ENCODE measurements around the gene CHRND.

The CHRND gene

DNA sequence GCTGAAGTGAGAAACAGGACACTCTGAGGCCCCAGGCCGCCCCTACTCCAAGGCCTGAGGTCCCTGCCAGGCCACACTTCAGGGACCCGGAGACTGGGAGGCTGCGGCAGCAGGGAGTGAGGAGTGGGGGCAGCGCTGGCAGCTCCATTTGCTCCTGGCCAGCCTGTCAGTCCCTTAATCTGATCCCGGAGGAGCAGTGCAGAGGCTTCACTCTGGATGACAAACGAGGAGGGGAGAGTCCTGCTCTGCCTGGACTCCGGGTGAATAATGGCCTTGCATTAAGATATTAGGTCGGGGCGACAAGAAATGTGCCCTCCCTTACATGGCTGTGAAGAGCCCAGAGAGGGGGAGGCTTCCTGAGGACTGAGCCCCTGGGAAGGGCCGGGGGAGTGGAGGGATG lies 20.1 kb upstream of the CHRND start:
- TF ChIP-seq, protein P1, sequence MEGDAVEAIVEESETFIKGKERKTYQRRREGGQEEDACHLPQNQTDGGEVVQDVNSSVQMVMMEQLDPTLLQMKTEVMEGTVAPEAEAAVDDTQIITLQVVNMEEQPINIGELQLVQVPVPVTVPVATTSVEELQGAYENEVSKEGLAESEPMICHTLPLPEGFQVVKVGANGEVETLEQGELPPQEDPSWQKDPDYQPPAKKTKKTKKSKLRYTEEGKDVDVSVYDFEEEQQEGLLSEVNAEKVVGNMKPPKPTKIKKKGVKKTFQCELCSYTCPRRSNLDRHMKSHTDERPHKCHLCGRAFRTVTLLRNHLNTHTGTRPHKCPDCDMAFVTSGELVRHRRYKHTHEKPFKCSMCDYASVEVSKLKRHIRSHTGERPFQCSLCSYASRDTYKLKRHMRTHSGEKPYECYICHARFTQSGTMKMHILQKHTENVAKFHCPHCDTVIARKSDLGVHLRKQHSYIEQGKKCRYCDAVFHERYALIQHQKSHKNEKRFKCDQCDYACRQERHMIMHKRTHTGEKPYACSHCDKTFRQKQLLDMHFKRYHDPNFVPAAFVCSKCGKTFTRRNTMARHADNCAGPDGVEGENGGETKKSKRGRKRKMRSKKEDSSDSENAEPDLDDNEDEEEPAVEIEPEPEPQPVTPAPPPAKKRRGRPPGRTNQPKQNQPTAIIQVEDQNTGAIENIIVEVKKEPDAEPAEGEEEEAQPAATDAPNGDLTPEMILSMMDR (IDR thresholded peaks at IDR 0.05; ENCODE audit: insufficient read depth, low read length, poor library complexity, severe bottlenecking) = no peak
- H3K36me3 ChIP-seq (ENCODE audit: control insufficient read depth, insufficient read depth, low read length) = no peaks in the 10 kb centered on the region
- no peak for DNase-seq (ENCODE audit: extremely low read depth, insufficient read length)
- peaks cover 4% of the 10 kb centered on the region for H3K27me3 ChIP-seq (replicated peaks; ENCODE audit: control insufficient read depth, insufficient read depth, low read length)
- no peak overlapping the region for H3K4me3 ChIP-seq (replicated peaks; ENCODE audit: low read depth, low read length)

DNA sequence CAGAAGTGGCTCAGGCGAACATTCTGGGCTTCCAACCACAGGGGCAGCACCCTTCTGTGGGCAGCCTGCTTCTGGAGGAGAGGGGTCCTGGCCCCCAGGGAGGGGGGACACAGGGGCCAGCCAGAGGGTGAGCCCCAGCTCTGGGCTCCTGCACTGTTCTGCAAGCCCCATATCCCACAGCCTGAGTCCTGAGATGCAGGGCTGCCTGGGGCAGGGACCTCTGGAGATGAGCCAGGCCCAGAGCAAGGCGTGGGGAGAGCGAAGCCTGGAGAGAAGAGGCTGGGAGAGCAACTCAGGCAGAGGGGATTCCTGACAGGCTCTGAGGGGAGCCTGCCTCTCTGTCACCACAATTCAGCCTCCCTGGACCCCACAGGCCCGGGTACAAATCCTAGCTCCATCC lies 19.3 kb upstream of the CHRND start:
- H3K4me3 ChIP-seq (replicated peaks; ENCODE audit: low read depth, low read length) = no peak overlapping the region
- DNase-seq (ENCODE audit: extremely low read depth, insufficient read length) = no peak
- peaks cover 5% of the 10 kb centered on the region for H3K27me3 ChIP-seq (replicated peaks; ENCODE audit: control insufficient read depth, insufficient read depth, low read length)
- H3K36me3 ChIP-seq (ENCODE audit: control insufficient read depth, insufficient read depth, low read length) = no peaks in the 10 kb centered on the region
- TF ChIP-seq, protein P1 (IDR thresholded peaks at IDR 0.05; ENCODE audit: insufficient read depth, low read length, poor library complexity, severe bottlenecking) = no peak

DNA sequence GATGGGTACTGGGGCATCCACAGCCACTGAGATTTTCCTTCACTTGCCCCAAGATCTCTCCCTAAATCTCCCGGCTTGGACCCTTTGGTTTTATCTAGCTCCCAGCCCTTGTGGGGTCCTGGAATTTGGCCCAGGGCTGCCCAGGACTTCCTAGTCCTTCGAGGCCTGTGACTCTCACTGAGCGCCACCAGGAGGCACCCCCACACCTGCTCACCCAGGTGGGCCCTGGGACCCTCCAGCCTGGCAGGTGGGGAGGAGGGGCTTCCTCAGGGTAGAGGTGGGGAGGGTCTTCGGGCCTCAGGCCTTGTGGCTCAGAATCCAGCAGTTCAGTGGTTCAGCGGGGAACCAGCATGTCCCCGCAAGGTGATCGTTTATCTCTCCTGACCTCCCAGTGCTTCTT lies 17.7 kb upstream of the CHRND start:
- Histone ChIP-seq H3K36me3 (ENCODE audit: control insufficient read depth, insufficient read depth, low read length) (no peaks in the 10 kb centered on the region), H3K27me3 (replicated peaks; ENCODE audit: control insufficient read depth, insufficient read depth, low read length) (peaks cover 4% of the 10 kb centered on the region), H3K4me3 (replicated peaks; ENCODE audit: low read depth, low read length) (no peak overlapping the region)
- TF ChIP-seq, protein P1 (IDR thresholded peaks at IDR 0.05; ENCODE audit: insufficient read depth, low read length, poor library complexity, severe bottlenecking) = no peak
- DNase-seq (ENCODE audit: extremely low read depth, insufficient read length) = no peak

DNA sequence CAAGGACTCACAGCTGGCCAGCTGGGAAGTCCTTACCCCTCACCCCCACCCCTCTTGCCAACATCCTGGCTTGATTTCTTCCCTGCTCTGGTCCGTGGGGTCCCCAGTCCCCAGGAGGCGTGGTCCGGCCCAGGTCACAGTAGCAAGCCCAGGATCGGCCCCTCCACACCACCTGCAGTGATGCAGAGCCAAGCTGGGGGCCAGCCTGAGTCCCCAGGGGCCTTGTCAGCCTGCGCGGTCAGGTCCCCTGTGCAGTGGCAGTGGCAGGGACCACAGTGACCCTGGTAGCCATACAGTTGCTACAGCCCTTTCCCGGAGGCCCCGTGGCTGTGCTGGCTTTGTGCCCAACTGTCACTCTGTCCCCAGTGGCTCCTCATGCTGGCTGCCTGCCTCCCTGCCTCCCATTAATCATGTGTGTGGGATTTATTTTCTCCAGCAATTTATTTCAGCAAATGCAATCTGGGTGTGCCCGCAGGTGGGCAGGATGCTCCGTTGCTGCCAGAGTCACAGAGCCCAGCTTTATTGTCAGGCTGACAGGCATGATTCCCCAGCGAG lies 14.5 kb upstream of the CHRND start:
- TF ChIP-seq, protein P1 (IDR thresholded peaks at IDR 0.05; ENCODE audit: insufficient read depth, low read length, poor library complexity, severe bottlenecking) = no peak
- H3K27me3 ChIP-seq (replicated peaks; ENCODE audit: control insufficient read depth, insufficient read depth, low read length) = peaks cover 2% of the 10 kb centered on the region
- H3K36me3 ChIP-seq (ENCODE audit: control insufficient read depth, insufficient read depth, low read length) = no peaks in the 10 kb centered on the region
- DNase-seq (ENCODE audit: extremely low read depth, insufficient read length) = no peak
- H3K4me3 ChIP-seq (replicated peaks; ENCODE audit: low read depth, low read length) = no peak overlapping the region

DNA sequence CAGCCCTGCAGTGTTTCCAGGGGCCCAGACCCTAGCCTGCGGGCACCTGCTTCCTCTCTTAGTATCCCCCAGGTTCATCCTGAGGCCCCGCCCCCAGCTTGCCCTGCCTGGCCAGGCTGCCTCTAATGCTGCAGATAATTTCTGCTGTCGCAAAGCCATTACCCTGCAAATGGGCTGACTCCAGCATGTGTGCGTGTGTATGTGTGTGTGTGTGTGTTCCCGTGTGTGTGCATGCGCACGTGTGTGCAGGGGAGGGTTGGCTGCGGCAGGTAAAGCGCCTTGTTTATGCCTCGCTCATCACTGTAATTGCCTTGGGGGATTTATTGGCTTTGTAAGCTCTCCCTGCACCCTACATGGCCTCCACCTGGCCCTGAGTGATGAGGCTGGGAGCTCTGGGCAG lies 13.4 kb upstream of the CHRND start:
- TF ChIP-seq, protein P1 (IDR thresholded peaks at IDR 0.05; ENCODE audit: insufficient read depth, low read length, poor library complexity, severe bottlenecking) = no peak

DNA sequence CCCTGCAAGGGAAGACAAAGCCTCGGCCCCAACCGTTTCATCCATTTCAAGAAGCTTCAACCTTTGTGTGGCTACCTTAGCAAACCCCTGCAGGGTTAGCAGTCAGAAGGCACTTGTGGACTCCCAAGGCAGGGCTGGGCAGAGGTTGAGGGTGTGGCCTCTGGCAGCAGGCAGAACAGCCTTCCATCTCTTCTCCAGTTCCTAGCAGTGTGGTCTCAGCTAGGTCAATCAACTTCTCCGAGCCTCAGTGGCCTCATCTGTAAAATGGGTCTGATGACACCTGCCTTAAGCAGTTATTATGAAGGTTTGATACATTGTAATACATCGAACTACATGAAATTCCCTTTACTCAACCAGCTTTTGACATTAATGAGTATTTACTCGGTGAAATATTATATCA lies 12.6 kb upstream of the CHRND start:
- no peaks in the 10 kb centered on the region for H3K36me3 ChIP-seq (ENCODE audit: control insufficient read depth, insufficient read depth, low read length)
- TF ChIP-seq, protein P1 (IDR thresholded peaks at IDR 0.05; ENCODE audit: insufficient read depth, low read length, poor library complexity, severe bottlenecking) = no peak
- DNase-seq (ENCODE audit: extremely low read depth, insufficient read length) = no peak
- H3K27me3 ChIP-seq (replicated peaks; ENCODE audit: control insufficient read depth, insufficient read depth, low read length) = peaks cover 2% of the 10 kb centered on the region
- H3K4me3 ChIP-seq (replicated peaks; ENCODE audit: low read depth, low read length) = no peak overlapping the region

More for the DNA sequence above, 13.4 kb upstream of the CHRND start:
- H3K36me3 ChIP-seq (ENCODE audit: control insufficient read depth, insufficient read depth, low read length) = no peaks in the 10 kb centered on the region
- H3K27me3 ChIP-seq (replicated peaks; ENCODE audit: control insufficient read depth, insufficient read depth, low read length) = peaks cover 2% of the 10 kb centered on the region
- no peak overlapping the region for H3K4me3 ChIP-seq (replicated peaks; ENCODE audit: low read depth, low read length)
- no peak for DNase-seq (ENCODE audit: extremely low read depth, insufficient read length)

All from GM06990 (cell line).